ENCODE measurements around the gene MAP2K7.

DNA sequence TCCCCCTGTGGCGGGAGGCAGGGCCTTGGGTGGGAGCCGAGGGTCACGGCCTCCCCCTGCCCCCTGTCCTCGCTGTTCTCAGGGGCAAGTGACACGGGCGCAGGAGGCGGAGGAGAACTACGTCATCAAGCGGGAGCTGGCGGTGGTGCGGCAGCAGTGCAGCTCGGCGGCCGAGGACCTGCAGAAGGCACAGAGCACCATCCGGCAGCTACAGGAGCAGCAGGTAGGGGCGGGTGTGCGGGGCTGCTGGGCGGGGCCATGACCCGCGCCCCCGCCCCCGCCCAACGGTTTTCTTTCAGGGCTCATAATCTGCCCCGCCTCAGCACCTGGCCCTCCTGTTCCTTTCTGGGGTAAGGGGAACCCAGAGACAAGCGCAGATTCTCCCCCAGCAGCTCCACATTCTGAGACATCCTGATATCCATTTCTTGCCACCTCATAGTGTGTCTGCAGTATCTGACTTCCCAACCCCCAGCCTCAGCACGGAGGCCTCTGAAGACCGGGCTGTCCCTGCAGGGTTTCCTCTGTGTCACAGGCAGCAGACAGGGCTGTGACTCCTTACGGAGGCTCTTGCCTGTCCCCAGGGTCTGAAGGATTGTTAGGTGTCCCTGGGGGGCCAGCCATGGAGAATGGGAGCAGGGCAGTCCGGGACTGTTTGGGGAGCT is 45.4 kb upstream of the MAP2K7 start:
- TF ChIP-seq, protein P1, sequence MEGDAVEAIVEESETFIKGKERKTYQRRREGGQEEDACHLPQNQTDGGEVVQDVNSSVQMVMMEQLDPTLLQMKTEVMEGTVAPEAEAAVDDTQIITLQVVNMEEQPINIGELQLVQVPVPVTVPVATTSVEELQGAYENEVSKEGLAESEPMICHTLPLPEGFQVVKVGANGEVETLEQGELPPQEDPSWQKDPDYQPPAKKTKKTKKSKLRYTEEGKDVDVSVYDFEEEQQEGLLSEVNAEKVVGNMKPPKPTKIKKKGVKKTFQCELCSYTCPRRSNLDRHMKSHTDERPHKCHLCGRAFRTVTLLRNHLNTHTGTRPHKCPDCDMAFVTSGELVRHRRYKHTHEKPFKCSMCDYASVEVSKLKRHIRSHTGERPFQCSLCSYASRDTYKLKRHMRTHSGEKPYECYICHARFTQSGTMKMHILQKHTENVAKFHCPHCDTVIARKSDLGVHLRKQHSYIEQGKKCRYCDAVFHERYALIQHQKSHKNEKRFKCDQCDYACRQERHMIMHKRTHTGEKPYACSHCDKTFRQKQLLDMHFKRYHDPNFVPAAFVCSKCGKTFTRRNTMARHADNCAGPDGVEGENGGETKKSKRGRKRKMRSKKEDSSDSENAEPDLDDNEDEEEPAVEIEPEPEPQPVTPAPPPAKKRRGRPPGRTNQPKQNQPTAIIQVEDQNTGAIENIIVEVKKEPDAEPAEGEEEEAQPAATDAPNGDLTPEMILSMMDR (conservative IDR thresholded peaks at IDR 0.05; ENCODE audit: low read length) = no peak
- TF ChIP-seq EZH2phosphoT487 (IDR thresholded peaks at IDR 0.05; ENCODE audit: borderline replicate concordance) = no peak

All from Loucy (cell line).